B cell (primary cell): ENCODE data around the gene CHST8.

Experiments
- EZH2 ChIP-seq: IDR thresholded peaks from 2 replicates; pipeline ENCODE4 v1.6.1; 2012; ENCODE audit warnings: borderline replicate concordance, low read depth, mild to moderate bottlenecking, moderate library complexity, low read length; ENCODE audit not compliant: insufficient read depth, poor library complexity, severe bottlenecking
- TF ChIP-seq, protein P1 (sequence below): fragments of 200-600 bp; IDR thresholded peaks from one replicate; pipeline ENCODE4 v1.8.0; 2022; ENCODE audit warnings: antibody characterized with exemption, mild to moderate bottlenecking

- TF ChIP-seq, protein P1, sequence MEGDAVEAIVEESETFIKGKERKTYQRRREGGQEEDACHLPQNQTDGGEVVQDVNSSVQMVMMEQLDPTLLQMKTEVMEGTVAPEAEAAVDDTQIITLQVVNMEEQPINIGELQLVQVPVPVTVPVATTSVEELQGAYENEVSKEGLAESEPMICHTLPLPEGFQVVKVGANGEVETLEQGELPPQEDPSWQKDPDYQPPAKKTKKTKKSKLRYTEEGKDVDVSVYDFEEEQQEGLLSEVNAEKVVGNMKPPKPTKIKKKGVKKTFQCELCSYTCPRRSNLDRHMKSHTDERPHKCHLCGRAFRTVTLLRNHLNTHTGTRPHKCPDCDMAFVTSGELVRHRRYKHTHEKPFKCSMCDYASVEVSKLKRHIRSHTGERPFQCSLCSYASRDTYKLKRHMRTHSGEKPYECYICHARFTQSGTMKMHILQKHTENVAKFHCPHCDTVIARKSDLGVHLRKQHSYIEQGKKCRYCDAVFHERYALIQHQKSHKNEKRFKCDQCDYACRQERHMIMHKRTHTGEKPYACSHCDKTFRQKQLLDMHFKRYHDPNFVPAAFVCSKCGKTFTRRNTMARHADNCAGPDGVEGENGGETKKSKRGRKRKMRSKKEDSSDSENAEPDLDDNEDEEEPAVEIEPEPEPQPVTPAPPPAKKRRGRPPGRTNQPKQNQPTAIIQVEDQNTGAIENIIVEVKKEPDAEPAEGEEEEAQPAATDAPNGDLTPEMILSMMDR = no peak
- TF ChIP-seq EZH2 = no peak
Measured at GRCh38 chr19:33667881-33668280, 46.1 kb downstream of the CHST8 start.
